Epidermal melanocyte (primary cell): ENCODE measurements around the gene CTU2.

Experiments used
- DNase-seq: peaks from one replicate; pipeline ENCODE4 v3.0.0; 2011; ENCODE audit warnings: low spot score; ENCODE audit not compliant: insufficient read length

CTU2 gene

DNA sequence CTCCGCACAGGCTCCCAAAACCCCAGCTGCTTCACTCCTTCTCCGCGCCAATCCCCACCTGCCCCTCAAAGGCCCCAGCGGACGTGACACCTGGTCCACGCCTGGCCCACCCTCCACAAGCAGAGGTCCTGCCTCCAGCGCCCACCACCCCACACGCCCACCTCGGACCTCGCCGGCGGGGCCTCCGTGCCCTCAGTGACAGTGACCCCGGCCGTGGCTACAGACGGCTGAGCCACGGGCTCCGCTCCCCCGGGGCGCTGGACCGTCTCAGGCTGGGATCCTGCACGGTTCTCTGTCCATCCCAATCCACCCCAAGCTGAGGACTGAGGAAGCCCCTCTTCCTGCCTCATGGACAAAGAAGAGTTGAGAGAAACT, 53.7 kb downstream of the CTU2 start:
- no peak for DNase-seq

DNA sequence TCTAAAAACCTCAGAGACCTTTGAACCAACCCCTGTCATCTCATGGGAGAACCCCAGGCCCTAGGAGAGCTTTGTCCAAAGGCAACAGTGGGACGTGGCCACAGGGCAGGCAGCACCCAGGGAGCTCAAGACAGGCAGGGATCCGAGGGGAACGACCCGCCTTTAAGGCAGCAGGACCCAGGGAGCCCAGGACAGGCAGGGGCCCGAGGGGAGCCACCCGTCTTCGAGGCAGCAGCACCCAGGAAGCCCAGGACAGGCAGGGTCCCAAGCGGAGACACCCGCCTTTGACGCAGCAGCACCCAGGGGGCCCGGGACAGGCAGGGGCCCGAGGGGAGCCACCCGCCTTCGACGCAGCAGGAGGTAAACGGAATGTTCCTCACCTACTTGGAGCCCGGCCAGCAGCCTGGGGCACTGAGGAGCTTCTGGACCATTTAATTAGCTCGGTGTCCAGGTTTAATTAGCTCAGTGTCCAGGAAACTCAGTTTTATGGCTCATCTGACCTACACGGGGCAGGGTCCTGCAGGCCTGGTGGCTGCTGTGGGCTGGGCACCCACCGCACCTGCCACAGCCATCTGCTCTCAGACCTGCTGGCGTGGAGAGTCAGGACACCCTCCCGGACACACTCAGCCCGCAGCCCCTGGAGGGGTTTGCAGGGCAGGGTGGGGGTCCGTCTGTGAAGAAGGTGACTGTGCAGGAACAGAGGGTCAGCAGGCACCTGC, 54.3 kb downstream of the CTU2 start:
- no peak for DNase-seq

- DNase-seq: no peak
These were observed 54.8 kb downstream of the CTU2 start for GRCh38 chr16:88761143-88761534.

- DNase-seq: no peak
These were observed 55.5 kb downstream of the CTU2 start for GRCh38 chr16:88761830-88762229.

DNA sequence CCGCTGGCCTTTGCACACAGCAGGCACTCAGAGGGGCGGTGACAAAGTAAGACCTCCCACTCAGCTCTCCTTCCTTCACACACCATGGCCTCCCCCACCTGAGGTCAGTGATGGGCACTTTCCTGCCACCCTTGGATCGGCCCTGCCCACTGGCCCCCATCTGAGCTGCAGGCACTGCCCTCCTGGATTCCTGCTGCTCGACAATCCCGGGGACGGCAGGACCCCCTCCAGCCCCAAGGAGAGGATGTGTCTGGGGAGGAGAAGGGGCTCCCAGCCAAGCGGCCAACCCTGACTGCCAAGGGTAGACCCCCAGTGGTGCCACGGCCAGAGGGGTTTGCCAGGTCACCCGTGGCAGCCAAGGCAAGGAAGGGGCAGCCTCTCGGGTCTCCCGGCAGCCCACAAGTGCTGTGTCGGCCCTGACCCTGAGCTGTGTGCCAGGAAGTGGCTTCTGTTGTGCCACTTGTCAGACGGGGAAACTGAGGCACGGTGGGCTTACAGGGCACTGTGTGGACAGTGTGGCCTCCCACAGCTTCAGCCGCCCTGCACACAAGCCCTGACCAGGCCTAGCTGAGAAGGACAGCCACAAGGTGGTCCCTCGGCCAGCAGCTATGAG, 56.1 kb downstream of the CTU2 start:
- DNase-seq: no peak

DNA sequence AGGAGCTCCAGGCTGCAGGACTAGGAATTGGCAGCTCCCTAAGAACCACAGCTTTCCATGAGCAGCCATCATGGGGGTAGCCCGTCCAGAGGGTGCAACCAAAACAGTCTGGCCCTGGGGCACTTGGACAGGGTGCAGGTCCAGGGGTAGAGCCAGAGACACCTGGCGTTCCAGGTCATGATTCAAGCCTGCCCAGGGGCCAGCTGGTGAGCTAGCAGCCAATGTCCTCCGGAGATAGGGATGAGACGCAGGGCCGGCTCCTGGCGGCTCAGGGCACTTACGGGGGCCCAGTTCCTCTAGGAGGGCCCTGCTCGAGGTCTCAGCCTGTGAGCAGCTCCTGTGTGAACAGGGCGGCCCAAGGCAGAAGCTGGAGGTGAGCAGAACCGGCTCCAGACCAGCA, 56.6 kb downstream of the CTU2 start:
- DNase-seq: no peak

- no peak for DNase-seq
These were observed 57.3 kb downstream of the CTU2 start for GRCh38 chr16:88763502-88764053.

DNA sequence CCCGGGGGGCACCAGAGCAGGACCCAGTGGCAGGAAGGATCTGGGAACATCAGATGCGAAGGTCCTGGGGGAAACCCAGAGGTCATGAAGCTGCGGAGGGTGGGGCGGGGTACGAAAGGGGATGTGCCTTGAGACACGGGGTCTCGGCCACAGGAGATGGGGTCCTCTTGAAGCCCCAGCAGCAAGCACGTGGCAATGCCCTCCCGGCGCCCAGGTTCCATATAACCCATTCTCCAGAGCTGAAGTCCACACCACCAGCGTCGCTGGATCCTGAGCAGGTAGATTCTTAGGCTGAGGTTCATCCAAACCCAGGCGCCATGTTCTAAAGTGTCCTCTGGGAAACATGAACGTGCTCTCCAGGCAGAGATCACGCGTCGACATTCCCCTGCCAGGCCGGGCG, 57.8 kb downstream of the CTU2 start:
- DNase-seq: no peak

DNA sequence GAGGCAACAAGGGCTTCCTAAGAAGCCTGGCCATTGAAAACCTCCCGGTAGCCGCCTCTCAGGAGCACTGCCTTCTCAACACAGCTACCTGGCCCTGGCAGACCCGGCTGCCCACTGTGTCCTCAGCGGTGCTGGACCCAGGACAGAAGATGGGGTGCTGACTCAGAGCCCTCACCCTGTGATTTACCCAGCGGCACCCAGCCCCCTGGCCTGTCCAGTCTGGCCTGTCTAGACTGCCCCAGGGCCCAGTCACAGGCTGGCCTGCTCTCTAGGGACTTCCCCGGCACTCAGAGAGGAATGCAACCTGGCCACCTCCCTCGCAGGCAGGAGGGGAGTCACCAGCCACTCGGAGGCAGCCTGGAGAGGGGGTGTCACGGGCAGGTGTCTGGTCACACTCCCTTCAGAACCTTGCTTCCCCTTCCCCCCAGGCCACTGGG, 58.6 kb downstream of the CTU2 start:
- no peak for DNase-seq
